PC-9 (cell line): Measurements from ENCODE around the gene ANGPTL2.

Experiments used
- CTCF ChIP-seq: fragments of 200-600 bp; sonication (generic); conservative IDR thresholded peaks from 2 replicates; pipeline ENCODE4 v1.6.1; 2017; ENCODE audit warnings: mixed run types, antibody characterized with exemption, mild to moderate bottlenecking, moderate library complexity
- EZH2 ChIP-seq: fragments of 200-600 bp; sonication (generic); IDR thresholded peaks from 2 replicates; pipeline ENCODE4 v1.8.0; 2017; ENCODE audit warnings: antibody characterized with exemption, low read depth

- TF ChIP-seq EZH2 = no peak
- no peak for TF ChIP-seq CTCF
Observed at GRCh38 chr9:127142291-127142690, 19.9 kb upstream of the ANGPTL2 start.
